K562 (cell line): ENCODE results near the gene ILF3. TPM values are rescaled to one million over a fixed set of nuclear protein-coding genes. Genes with fewer than 3 reads are reported as not detected.

Experiments
- ARID2 ChIP-seq: fragments of 450-650 bp; IDR thresholded peaks from 2 replicates; pipeline ENCODE4 v1.6.1; 2017; ENCODE audit warnings: antibody characterized with exemption, mild to moderate bottlenecking
- FOXP1 ChIP-seq: sonication (generic); formaldehyde crosslinking; IDR thresholded peaks from 2 replicates; pipeline ENCODE4 v1.8.0; 2022; ENCODE audit warnings: mild to moderate bottlenecking, missing genetic modification reagents
- HDAC1 ChIP-seq, 2 experiments: fragments of 450-650 bp; IDR thresholded peaks; 2 replicates each; pipeline ENCODE4 v1.6.1; 2016 to 2017; ENCODE audit warnings: inconsistent platforms in 1 of 2, mild to moderate bottlenecking in 1 of 2, moderate library complexity in 1 of 2
- HNRNPLL ChIP-seq: fragments of 200-400 bp; formaldehyde crosslinking; IDR thresholded peaks from 2 replicates; pipeline ENCODE4 v1.6.1; 2017; ENCODE audit warnings: low read length, low read depth, mild to moderate bottlenecking; ENCODE audit not compliant: poor library complexity, severe bottlenecking
- KDM4B ChIP-seq, 2 experiments: fragments of 450-650 bp in 1 of 2; sonication (generic) in 1 of 2; IDR thresholded peaks; 2 replicates each; pipeline ENCODE4 v1.6.1; 2016 to 2017; ENCODE audit warnings: borderline replicate concordance in 2 of 2, antibody characterized with exemption in 1 of 2, low read depth in 1 of 2, mild to moderate bottlenecking in 1 of 2
- NFE2 ChIP-seq: IDR thresholded peaks from 2 replicates; pipeline ENCODE4 v1.6.1; 2014; ENCODE audit warnings: antibody characterized with exemption, low read depth
- NFYB ChIP-seq: IDR thresholded peaks from 2 replicates; pipeline ENCODE4 v1.6.1; 2011; ENCODE audit warnings: mild to moderate bottlenecking, moderate library complexity; ENCODE audit not compliant: insufficient read length; ENCODE audit errors: extremely low read depth
- PHF8 ChIP-seq: fragments of 200-600 bp; sonication (generic); IDR thresholded peaks from 2 replicates; pipeline ENCODE4 v1.6.1; 2012; ENCODE audit warnings: mixed run types, mild to moderate bottlenecking, inconsistent platforms, low read length, moderate library complexity, borderline replicate concordance
- POU5F1 ChIP-seq: fragments of 150-350 bp; IDR thresholded peaks from 2 replicates; pipeline ENCODE4 v1.6.1; 2014; ENCODE audit warnings: borderline replicate concordance, low read length, low read depth, mild to moderate bottlenecking; ENCODE audit not compliant: partially characterized antibody
- SIRT6 ChIP-seq: IDR thresholded peaks from one replicate; pipeline ENCODE4 v1.6.1; 2012; ENCODE audit warnings: low read depth, mild to moderate bottlenecking, control low read depth, inconsistent platforms, low read length, moderate library complexity
- SNRNP70 ChIP-seq: fragments of 200-400 bp; formaldehyde crosslinking; optimal IDR thresholded peaks from 2 replicates; pipeline ENCODE3; 2017; ENCODE audit warnings: low read depth, low read length
- polyA plus RNA-seq, 8 experiments: library from polyadenylated mRNA; depleted of rRNA in 4 of 8; stranded (reverse) in 5 of 8; unstranded in 3 of 8; fragments of >200 nt; fragmentation: Nextera tagmentation in 2 of 8; fragmentation: Illumina TruSeq in 1 of 8; extraction: Ambion mirVana in 2 of 8; extraction: Trizol in 1 of 8; gene quantifications; 2 replicates each; pipeline versions ENCODE4 v1.2.1 to v1.2.3, GENCODE V29; 2011 to 2014; ENCODE audit warnings: inconsistent platforms in 1 of 8, missing spikeins in 1 of 8
- total RNA-seq, 7 experiments: library from RNA; depleted of rRNA in 6 of 7; stranded (reverse); fragments of >200 nt in 6 of 7; fragmentation: Illumina TruSeq in 2 of 7; extraction: Trizol in 2 of 7; gene quantifications; 2 replicates each; pipeline versions ENCODE4 v1.2.1 to v1.2.3, GENCODE V29; 2011 to 2021; ENCODE audit warnings: low replicate concordance in 1 of 7
- TF ChIP-seq, protein P1 (sequence below): fragments of 250-450 bp; sonication (Bioruptor Pico); IDR thresholded peaks from 2 replicates; pipeline ENCODE4 v1.5.0; 2020; ENCODE audit warnings: mild to moderate bottlenecking, borderline replicate concordance
- TF ChIP-seq, protein P2 (sequence below): fragments of 450-650 bp; conservative IDR thresholded peaks from 2 replicates; pipeline ENCODE4 v1.6.1; 2016; ENCODE audit warnings: missing genetic modification characterization, low read depth, mild to moderate bottlenecking, missing compliant biosample characterization, moderate library complexity
- TF ChIP-seq, protein P3 (sequence below), 3 experiments: IDR thresholded peaks in 2 of 3; conservative IDR thresholded peaks in 1 of 3; 2 replicates each; pipeline ENCODE4 v1.5.1; 2011 to 2012; ENCODE audit warnings: low read length in 3 of 3, mild to moderate bottlenecking in 3 of 3, control low read depth in 2 of 3, improper control_type of control experiment in 1 of 3, inconsistent platforms in 1 of 3, low read depth in 1 of 3, mixed read lengths in 1 of 3, moderate library complexity in 1 of 3; ENCODE audit not compliant: insufficient read depth in 2 of 3
- TF ChIP-seq, protein P4 (sequence below), 2 experiments: fragments of 150-350 bp in 1 of 2; IDR thresholded peaks; 2 replicates each; pipeline ENCODE4 v1.6.1; 2012 to 2016; ENCODE audit warnings: low read depth in 2 of 2, low read length in 2 of 2, mild to moderate bottlenecking in 1 of 2, moderate library complexity in 1 of 2

Gene ILF3
- total and polyA plus RNA-seq, 9 of the 15 experiments (the other 6 are each of a cell fraction or from before 2014, with no cell fraction given): 26.0 to 453 (median 175) TPM

DNA sequence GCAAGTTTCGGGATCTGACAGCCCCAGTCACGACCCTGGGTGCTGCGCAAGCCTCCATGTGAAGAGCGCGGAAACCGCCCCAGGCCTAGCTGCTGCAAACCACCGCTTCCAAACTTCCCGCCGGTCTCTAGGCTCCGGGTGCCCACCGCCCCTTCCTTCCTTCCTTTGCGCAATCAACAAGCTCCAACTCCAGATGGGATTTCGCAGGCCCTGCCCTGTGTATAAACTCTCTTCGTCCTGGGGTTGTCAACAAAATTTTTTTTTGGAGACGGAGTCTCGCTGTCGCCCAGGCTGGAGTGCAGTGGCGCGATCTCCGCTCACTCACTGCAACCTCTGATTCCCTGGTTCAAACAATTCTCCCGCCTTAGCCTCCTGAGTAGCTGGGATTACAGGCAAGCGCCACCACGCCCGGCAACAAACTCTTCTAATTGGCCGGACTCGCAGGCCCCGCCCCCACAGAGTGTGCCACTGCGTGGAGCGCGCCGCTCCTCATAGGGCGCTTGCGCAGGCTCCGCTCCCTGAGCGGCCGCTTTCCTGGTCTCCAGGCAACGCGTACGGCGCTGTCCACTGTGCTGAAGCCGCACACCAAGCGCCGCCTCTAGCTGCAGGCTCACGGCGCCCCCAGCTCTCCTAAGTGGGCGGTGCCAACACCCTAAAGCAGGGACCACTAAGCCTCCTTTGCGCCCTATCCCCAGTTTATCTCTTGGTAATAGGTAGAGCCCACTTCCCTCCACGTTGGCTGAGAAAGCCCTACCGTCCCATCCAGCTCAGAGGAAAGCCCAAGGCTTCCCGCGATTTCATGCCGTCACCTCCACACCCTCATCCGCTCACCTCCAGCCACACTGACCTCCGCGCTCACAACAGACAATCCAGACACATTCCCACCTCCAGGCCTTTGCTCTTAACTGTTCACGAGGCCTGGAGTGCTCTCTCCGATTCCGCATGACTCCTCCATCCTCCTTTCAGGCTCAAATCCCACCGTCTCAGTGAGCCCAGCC lies 41.6 kb downstream of the ILF3 start (continued):
- TF ChIP-seq SNRNP70 (no peak), PHF8 (no peak), POU5F1 (peak; percentile 31), HNRNPLL (peak; percentile 99), NFYB (peak; percentile 43), ARID2 (no peak), KDM4B (IDR thresholded peaks at IDR 0.05; ENCODE audit: borderline replicate concordance in 2 of 2, low read depth in 1 of 2) (0 out of 4 replicates have a peak, but pooled peaks of 1 of the 2 experiments have one; percentile 27), SIRT6 (no peak), HDAC1 (IDR thresholded peaks at IDR 0.05) (peak in 1 of 2 experiments; percentile 96; a peak in 2 of 4 replicates), FOXP1 (CRISPR knock-in tag) (peak; percentile 98), NFE2 (no peak; the same call in 1 of the 2 replicates)
- TF ChIP-seq, protein P1, sequence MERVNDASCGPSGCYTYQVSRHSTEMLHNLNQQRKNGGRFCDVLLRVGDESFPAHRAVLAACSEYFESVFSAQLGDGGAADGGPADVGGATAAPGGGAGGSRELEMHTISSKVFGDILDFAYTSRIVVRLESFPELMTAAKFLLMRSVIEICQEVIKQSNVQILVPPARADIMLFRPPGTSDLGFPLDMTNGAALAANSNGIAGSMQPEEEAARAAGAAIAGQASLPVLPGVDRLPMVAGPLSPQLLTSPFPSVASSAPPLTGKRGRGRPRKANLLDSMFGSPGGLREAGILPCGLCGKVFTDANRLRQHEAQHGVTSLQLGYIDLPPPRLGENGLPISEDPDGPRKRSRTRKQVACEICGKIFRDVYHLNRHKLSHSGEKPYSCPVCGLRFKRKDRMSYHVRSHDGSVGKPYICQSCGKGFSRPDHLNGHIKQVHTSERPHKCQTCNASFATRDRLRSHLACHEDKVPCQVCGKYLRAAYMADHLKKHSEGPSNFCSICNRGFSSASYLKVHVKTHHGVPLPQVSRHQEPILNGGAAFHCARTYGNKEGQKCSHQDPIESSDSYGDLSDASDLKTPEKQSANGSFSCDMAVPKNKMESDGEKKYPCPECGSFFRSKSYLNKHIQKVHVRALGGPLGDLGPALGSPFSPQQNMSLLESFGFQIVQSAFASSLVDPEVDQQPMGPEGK (CRISPR knock-in tag): no peak
- TF ChIP-seq, protein P2, sequence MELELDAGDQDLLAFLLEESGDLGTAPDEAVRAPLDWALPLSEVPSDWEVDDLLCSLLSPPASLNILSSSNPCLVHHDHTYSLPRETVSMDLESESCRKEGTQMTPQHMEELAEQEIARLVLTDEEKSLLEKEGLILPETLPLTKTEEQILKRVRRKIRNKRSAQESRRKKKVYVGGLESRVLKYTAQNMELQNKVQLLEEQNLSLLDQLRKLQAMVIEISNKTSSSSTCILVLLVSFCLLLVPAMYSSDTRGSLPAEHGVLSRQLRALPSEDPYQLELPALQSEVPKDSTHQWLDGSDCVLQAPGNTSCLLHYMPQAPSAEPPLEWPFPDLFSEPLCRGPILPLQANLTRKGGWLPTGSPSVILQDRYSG: 0 out of 2 replicates have a peak, but pooled peaks have one; percentile 24
- TF ChIP-seq, protein P3, sequence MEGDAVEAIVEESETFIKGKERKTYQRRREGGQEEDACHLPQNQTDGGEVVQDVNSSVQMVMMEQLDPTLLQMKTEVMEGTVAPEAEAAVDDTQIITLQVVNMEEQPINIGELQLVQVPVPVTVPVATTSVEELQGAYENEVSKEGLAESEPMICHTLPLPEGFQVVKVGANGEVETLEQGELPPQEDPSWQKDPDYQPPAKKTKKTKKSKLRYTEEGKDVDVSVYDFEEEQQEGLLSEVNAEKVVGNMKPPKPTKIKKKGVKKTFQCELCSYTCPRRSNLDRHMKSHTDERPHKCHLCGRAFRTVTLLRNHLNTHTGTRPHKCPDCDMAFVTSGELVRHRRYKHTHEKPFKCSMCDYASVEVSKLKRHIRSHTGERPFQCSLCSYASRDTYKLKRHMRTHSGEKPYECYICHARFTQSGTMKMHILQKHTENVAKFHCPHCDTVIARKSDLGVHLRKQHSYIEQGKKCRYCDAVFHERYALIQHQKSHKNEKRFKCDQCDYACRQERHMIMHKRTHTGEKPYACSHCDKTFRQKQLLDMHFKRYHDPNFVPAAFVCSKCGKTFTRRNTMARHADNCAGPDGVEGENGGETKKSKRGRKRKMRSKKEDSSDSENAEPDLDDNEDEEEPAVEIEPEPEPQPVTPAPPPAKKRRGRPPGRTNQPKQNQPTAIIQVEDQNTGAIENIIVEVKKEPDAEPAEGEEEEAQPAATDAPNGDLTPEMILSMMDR (IDR thresholded peaks at IDR 0.05 in 2 of 3, conservative IDR thresholded peaks at IDR 0.05 in 1 of 3; ENCODE audit: insufficient read depth in 2 of 3, low read depth in 1 of 3, low read length in 3 of 3): peak in 2 of 3 experiments; percentile 16 to 26; a peak in 2 of 6 replicates
- TF ChIP-seq, protein P4, sequence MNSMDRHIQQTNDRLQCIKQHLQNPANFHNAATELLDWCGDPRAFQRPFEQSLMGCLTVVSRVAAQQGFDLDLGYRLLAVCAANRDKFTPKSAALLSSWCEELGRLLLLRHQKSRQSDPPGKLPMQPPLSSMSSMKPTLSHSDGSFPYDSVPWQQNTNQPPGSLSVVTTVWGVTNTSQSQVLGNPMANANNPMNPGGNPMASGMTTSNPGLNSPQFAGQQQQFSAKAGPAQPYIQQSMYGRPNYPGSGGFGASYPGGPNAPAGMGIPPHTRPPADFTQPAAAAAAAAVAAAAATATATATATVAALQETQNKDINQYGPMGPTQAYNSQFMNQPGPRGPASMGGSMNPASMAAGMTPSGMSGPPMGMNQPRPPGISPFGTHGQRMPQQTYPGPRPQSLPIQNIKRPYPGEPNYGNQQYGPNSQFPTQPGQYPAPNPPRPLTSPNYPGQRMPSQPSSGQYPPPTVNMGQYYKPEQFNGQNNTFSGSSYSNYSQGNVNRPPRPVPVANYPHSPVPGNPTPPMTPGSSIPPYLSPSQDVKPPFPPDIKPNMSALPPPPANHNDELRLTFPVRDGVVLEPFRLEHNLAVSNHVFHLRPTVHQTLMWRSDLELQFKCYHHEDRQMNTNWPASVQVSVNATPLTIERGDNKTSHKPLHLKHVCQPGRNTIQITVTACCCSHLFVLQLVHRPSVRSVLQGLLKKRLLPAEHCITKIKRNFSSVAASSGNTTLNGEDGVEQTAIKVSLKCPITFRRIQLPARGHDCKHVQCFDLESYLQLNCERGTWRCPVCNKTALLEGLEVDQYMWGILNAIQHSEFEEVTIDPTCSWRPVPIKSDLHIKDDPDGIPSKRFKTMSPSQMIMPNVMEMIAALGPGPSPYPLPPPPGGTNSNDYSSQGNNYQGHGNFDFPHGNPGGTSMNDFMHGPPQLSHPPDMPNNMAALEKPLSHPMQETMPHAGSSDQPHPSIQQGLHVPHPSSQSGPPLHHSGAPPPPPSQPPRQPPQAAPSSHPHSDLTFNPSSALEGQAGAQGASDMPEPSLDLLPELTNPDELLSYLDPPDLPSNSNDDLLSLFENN (IDR thresholded peaks at IDR 0.05; ENCODE audit: low read depth in 2 of 2, low read length in 2 of 2): 0 out of 4 replicates have a peak, but pooled peaks of 1 of the 2 experiments have one; percentile 25
